GM19468 (cell line): ENCODE results near the gene RPS6KB2.

Experiments
- ATAC-seq: cut with Tn5 transposase; IDR thresholded peaks from one replicate; pipeline ENCODE4 v1.9.1; 2021; ENCODE audit warnings: mild to moderate bottlenecking, moderate library complexity, moderate number of reproducible peaks; ENCODE audit not compliant: unreplicated experiment; ENCODE audit errors: extremely low read depth

RPS6KB2 gene

GRCh38 chr11:67409261-67409666, 19.0 kb upstream of the RPS6KB2 start:
- ATAC-seq: no peak

DNA sequence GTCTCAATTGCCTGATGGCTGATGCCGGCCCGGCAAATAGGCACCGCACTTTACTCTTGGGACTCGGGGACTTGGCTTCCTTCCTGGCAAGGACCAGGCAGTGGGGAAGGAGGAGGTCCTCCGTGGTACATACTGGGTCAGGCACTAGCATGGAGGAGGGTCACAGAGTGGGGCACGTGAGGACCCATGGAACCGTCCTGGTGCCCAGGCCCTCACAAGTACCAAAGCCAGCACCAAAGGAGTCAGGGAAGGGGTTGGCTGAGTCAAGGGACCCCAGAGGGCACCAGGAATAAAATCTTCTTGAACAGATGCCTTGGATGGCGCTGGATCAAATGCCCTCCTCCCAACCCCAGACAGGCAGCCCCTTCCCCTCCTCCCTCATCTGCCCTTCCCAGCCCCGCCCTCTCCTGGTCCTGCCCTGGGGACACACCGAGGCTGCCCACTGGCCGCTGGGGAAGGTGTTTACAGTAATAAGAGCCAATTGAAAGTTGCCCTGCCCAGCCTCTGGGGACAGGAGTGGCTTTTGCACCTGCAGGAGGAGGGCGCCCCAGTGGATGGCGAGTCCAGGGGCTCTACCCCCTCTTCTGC, 18.4 kb upstream of the RPS6KB2 start:
- no peak for ATAC-seq

DNA sequence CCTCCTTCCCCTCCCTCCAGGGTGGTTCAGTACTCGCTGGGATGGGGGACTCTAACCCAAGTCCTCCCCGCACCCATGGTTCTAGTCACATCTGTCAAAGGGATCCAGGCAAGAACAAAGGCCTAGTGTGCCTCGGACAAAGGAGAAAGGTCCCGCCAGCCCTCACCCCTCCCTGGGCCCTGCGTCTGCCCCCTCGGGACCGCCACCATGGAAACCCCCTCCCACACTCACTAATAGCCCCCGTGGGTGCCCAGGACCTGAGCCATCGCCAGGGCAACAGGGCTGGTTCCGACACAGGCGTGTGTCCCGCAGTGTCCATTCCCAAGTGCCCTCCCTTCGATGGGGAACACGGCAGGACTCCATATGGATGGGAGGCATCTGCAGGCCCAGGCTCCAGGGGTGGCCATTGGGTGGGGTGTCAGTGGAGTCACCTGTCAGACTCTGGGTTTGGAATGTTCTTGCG, 17.9 kb upstream of the RPS6KB2 start:
- ATAC-seq: no peak

DNA sequence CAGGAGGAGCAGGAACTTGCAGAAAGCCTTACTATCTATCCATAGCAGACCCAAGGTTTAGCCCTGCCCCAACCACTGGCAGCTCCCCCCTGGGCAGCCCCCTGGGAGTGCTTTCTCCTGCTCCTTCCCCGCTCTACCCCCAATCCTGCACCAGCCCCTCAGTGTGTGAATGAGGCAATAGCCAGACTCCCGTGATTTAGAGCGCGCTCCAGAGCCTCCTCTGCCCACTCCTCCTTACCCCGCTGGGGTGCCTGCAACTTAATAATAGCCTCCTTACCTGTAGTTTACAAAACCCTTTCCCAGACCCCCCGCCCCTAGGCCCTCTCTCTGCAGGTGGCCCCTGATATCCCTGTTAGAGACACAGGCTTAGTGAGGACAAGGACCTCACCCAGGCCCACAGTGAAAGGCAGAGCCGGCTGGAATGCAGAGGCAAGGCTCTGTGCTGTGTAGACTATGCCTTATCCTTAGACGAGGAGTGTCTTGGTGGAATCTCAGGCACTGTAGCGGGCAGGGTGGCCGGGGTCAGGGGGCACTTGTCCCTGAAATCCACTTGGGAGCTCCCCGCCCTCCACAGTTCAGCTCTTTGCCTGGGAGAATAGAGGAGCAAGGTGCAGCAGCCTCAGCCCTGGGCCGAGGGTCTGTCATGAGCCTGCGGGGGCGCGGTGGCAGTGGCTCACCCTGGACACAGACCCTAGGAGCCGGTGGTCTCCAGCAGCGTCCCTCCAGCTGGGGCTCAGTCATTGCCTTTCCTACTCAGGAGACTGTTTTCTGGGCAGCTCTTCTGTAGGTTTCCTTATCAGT, 17.1 kb upstream of the RPS6KB2 start:
- ATAC-seq: no peak

GRCh38 chr11:67411785-67412152, 16.5 kb upstream of the RPS6KB2 start:
- no peak for ATAC-seq

- ATAC-seq: no peak
Measured at GRCh38 chr11:67412495-67413179, 15.7 kb upstream of the RPS6KB2 start.

GRCh38 chr11:67413266-67413849, 14.9 kb upstream of the RPS6KB2 start:
- ATAC-seq: no peak

DNA sequence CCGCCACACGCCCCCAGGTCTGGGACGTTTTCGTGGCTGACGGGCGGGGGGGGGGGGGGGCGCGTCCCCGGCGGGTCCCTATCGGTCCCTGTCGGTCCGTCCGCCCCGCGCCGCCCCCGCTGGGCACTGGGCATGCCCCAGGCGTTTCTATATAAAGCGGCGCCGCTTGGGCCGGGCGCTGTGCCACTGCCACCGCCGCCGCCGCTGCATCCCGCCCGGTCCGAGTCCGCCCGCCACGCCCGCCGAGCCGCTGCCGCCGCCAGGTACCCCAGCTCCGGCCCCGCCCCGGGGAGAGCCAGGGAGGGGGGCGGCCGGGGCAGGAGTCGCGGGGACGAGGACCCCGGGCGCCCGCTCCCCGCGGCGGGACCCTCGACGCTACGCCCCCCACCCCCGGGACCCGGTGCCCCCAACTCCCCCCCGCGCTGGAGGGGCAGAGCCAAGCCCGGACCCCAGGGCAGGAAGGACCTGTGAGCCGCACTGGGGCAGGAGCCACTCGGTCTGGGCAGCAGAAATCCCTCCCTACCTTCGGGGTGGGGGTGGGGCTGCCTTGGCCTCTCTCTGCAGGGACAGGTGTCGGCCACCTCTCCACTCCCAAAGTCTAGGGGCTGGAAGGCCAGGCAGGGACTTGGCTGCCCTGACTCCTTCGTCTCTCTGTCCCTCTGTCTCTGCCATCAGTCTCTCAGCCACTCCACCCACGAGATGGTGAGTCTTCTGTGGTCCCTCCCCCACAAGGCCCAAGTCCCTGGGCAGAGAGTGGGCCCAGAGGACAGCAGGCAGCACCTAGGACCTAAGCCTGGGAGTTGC, 12.6 kb upstream of the RPS6KB2 start, which contains the start of gene CARNS1:
Gene CARNS1 (plus strand): TSS at position 178 of the 804 bp plus-strand sequence. CDS start 522 bp downstream, at position 700.
- ATAC-seq: no peak

- ATAC-seq: no peak
Measured at GRCh38 chr11:67416416-67417335, 11.6 kb upstream of the RPS6KB2 start.

DNA sequence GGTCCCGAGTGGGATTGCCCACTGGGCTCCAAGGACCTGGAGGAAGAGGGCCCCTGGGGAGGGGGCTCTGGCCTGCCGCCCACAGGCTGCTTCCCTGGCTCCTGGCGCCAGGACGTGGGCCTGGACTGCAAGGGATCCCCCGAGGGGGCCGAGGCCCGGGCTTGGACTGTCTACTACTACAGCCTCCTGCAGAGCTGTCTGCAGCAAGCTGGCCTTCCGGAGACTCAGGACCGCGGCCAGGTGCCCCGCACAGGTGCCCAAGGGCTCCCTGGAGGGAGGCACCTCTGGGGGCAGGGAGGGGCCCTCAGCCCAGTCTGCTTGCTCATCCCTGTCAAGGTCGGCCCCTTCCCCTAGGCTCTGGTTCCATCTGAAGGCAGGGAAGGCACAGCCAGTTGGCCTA, 10.9 kb upstream of the RPS6KB2 start:
- no peak for ATAC-seq

GRCh38 chr11:67418476-67419281, 9.6 kb upstream of the RPS6KB2 start:
- ATAC-seq: no peak

DNA sequence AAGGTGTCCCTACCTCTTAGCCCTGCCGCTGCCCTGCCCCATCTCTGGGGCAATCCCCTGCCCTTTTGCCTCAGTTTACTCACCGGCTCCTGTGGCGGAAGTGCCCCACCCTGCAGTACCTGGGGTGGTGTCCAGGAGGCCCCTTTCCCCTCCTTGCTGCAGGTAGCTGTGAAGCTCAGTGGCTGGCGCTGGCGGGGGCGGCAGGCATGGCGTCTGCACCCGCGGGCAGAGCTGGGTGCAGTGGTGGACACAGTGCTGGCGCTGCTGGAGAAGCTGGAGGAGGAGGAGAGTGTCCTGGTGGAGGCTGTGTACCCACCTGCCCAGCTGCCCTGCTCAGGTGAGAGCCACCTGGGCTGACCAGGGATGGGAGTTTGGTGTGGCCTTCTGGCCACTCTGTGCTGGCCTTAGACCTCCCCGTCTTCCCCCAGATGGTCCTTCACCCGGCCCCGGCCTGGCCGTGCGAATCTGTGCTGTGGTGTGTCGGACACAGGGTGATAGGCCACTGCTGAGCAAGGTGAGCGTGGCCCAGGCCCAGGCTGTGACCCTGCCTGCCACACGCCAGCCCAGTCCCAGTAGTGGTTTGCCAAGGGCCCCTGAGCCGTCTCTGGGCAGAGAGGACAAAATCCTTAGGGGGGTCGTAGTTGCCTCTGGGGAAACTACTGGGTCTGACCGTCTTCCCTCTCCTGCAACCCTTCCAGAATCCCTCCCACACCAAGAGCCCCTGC, 8.8 kb upstream of the RPS6KB2 start:
- ATAC-seq: no peak

GRCh38 chr11:67420147-67420645, 8.1 kb upstream of the RPS6KB2 start:
- no peak for ATAC-seq

GRCh38 chr11:67420646-67421429, 7.5 kb upstream of the RPS6KB2 start:
- ATAC-seq: peak; percentile 62

DNA sequence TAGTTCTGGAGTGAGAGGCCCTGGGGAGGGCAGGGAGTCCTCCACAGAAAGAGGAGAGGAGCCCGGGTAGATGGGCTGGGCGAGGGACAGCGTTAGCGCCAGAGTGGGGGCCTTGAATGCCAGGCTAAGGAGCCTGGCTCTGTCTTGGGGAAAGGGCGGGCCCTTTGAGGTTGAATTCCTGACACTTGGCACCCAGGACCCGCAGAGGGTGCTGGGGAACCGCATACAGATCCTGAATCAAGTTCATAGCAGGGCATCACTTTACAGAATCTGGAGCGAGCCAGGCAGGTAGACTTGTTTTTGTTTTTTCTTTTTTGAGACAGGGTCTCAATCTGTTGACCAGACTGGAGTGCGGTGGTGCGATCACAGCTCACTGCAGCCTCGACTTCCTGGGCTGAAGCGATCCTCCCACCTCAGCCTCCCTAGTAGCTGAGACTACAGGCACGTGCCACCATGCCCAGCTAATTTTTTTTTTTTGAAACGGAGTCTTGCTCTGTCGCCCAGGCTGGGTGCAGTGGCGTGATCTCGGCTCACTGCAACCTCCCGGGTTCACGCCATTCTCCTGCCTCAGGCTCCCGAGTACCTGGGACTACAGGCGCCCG, 6.8 kb upstream of the RPS6KB2 start:
- ATAC-seq: no peak

GRCh38 chr11:67422891-67423290, 5.4 kb upstream of the RPS6KB2 start:
- no peak for ATAC-seq
